Measurements from ENCODE around the gene ATXN3L.

DNA sequence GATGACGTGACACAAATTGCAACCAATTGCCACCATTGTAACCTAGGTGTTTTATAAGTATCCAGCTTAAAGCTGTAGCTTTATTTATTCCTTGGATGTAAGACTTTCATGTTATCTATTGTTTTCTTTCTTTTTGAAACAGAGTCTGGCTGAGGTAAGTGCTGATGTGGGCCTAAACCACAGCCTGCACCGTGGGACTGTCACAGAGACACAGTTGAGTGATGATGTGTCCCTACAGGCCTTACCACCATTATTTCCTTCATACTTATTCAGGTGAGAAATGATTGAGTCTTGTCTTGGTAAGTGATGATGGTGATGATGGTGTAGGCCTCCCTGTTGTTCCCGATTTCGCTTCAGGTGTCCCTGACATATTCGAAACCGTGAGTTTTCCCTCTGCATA is 8.3 kb downstream of the ATXN3L start:
- TF ChIP-seq, protein P1, sequence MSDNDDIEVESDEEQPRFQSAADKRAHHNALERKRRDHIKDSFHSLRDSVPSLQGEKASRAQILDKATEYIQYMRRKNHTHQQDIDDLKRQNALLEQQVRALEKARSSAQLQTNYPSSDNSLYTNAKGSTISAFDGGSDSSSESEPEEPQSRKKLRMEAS (IDR thresholded peaks at IDR 0.05): no peak
- TF ChIP-seq, protein P2, sequence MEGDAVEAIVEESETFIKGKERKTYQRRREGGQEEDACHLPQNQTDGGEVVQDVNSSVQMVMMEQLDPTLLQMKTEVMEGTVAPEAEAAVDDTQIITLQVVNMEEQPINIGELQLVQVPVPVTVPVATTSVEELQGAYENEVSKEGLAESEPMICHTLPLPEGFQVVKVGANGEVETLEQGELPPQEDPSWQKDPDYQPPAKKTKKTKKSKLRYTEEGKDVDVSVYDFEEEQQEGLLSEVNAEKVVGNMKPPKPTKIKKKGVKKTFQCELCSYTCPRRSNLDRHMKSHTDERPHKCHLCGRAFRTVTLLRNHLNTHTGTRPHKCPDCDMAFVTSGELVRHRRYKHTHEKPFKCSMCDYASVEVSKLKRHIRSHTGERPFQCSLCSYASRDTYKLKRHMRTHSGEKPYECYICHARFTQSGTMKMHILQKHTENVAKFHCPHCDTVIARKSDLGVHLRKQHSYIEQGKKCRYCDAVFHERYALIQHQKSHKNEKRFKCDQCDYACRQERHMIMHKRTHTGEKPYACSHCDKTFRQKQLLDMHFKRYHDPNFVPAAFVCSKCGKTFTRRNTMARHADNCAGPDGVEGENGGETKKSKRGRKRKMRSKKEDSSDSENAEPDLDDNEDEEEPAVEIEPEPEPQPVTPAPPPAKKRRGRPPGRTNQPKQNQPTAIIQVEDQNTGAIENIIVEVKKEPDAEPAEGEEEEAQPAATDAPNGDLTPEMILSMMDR (IDR thresholded peaks at IDR 0.05; ENCODE audit: control extremely low read depth in 1 of 3, insufficient read depth in 1 of 3, low read depth in 1 of 3, low read length in 3 of 3): no peak
- TF ChIP-seq POLR2A (IDR thresholded peaks at IDR 0.05; ENCODE audit: control extremely low read depth in 1 of 2, low read depth in 2 of 2, low read length in 2 of 2) (no peak), MAFK (IDR thresholded peaks at IDR 0.05; ENCODE audit: low read depth, low read length) (no peak), FOSL1 (IDR thresholded peaks at IDR 0.05; ENCODE audit: insufficient read depth, low read depth, low read length) (no peak), RFX5 (IDR thresholded peaks at IDR 0.05; ENCODE audit: borderline replicate concordance, low read depth, low read length) (no peak), CREB1 (IDR thresholded peaks at IDR 0.05) (no peak)
